ENCODE measurements around the gene ATP2A2. TPM values are rescaled to one million over a fixed set of nuclear protein-coding genes. Genes with fewer than 3 reads are reported as not detected.
"Not testable (repeated sequence)": the region's sequence is repeated elsewhere in the genome, so short reads cannot be mapped to it uniquely, and the experiment has no call there.

The ATP2A2 gene
- total and polyA plus RNA-seq, 4 donors, result 129 to 304 (median 263) TPM

GRCh38 chr12:110337912-110338710 lies 57.1 kb downstream of the ATP2A2 start:
- 96% methylated on average over 10 of the region's 11 CpGs for WGBS (ENCODE audit: insufficient coverage)

GRCh38 chr12:110338754-110339153 lies 57.7 kb downstream of the ATP2A2 start:
- Histone ChIP-seq H3K36me3 (ENCODE audit: control insufficient read depth, insufficient read depth, low read length) (peaks cover 79% of the 10 kb centered on the region), H3K9me3 (ENCODE audit: control insufficient read depth, insufficient read depth, low read length) (no peaks in the 10 kb centered on the region), H3K27ac (ENCODE audit: low read depth, low read length) (no peak overlapping the region), H3K4me3 (ENCODE audit: low read depth, low read length) (no peak overlapping the region), H3K27me3 (ENCODE audit: control insufficient read depth, insufficient read depth, low read length) (no peaks in the 10 kb centered on the region), H3K4me1 (ENCODE audit: control insufficient read depth, insufficient read depth, low read length) (no peaks in the 10 kb centered on the region)
- DNase-seq (ENCODE audit: low read depth in 4 of 6, low spot score in 6 of 6), result no peak
- WGBS (ENCODE audit: insufficient coverage), result 64% methylated on average over 2 of the region's 3 CpGs

More at GRCh38 chr12:110337912-110338710, 57.1 kb downstream of the ATP2A2 start:
- no peak for DNase-seq (ENCODE audit: low read depth in 4 of 6, low spot score in 6 of 6)
- H3K27ac ChIP-seq (ENCODE audit: low read depth, low read length), result no peak overlapping the region
- H3K27me3 ChIP-seq (ENCODE audit: control insufficient read depth, insufficient read depth, low read length), result no peaks in the 10 kb centered on the region
- no peaks in the 10 kb centered on the region for H3K4me1 ChIP-seq (ENCODE audit: control insufficient read depth, insufficient read depth, low read length)
- H3K9me3 ChIP-seq (ENCODE audit: control insufficient read depth, insufficient read depth, low read length), result no peaks in the 10 kb centered on the region
- no peak overlapping the region for H3K4me3 ChIP-seq (ENCODE audit: low read depth, low read length)
- H3K36me3 ChIP-seq (ENCODE audit: control insufficient read depth, insufficient read depth, low read length), result peaks cover 78% of the 10 kb centered on the region

GRCh38 chr12:110339184-110339952 lies 58.3 kb downstream of the ATP2A2 start:
- Histone ChIP-seq H3K27ac (ENCODE audit: low read depth, low read length) (no peak overlapping the region), H3K36me3 (ENCODE audit: control insufficient read depth, insufficient read depth, low read length) (peaks cover 80% of the 10 kb centered on the region), H3K9me3 (ENCODE audit: control insufficient read depth, insufficient read depth, low read length) (no peaks in the 10 kb centered on the region), H3K4me3 (ENCODE audit: low read depth, low read length) (no peak overlapping the region), H3K27me3 (ENCODE audit: control insufficient read depth, insufficient read depth, low read length) (no peaks in the 10 kb centered on the region), H3K4me1 (ENCODE audit: control insufficient read depth, insufficient read depth, low read length) (no peaks in the 10 kb centered on the region)
- 84% methylated on average over 3 of the region's 8 CpGs for WGBS (ENCODE audit: insufficient coverage)
- no peak for DNase-seq (ENCODE audit: low read depth in 4 of 6, low spot score in 6 of 6)

GRCh38 chr12:110340261-110340660 lies 59.2 kb downstream of the ATP2A2 start:
- not testable (repeated sequence) for H3K9me3 ChIP-seq (ENCODE audit: control insufficient read depth, insufficient read depth, low read length); H3K27ac ChIP-seq (ENCODE audit: low read depth, low read length); DNase-seq (ENCODE audit: low read depth in 4 of 6, low spot score in 6 of 6); H3K27me3 ChIP-seq (ENCODE audit: control insufficient read depth, insufficient read depth, low read length); H3K4me3 ChIP-seq (ENCODE audit: low read depth, low read length); H3K4me1 ChIP-seq (ENCODE audit: control insufficient read depth, insufficient read depth, low read length)
- WGBS (ENCODE audit: insufficient coverage), result 90% methylated on average over 5 of the region's 8 CpGs
- H3K36me3 ChIP-seq (ENCODE audit: control insufficient read depth, insufficient read depth, low read length), result peaks cover 80% of the 10 kb centered on the region

DNA sequence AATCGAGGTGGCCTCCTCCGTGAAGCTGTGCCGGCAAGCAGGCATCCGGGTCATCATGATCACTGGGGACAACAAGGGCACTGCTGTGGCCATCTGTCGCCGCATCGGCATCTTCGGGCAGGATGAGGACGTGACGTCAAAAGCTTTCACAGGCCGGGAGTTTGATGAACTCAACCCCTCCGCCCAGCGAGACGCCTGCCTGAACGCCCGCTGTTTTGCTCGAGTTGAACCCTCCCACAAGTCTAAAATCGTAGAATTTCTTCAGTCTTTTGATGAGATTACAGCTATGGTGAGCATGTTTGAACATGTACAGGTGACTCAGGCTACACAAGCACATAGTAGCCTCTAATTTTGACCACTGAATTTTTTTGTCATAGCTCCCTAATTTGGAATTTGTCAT lies 59.7 kb downstream of the ATP2A2 start:
- no peak overlapping the region for H3K4me3 ChIP-seq (ENCODE audit: low read depth, low read length)
- WGBS (ENCODE audit: insufficient coverage), result 89% methylated on average over 11 of the region's 18 CpGs
- no peaks in the 10 kb centered on the region for H3K9me3 ChIP-seq (ENCODE audit: control insufficient read depth, insufficient read depth, low read length)
- H3K36me3 ChIP-seq (ENCODE audit: control insufficient read depth, insufficient read depth, low read length), result peaks cover 80% of the 10 kb centered on the region
- H3K4me1 ChIP-seq (ENCODE audit: control insufficient read depth, insufficient read depth, low read length), result no peaks in the 10 kb centered on the region
- DNase-seq (ENCODE audit: low read depth in 4 of 6, low spot score in 6 of 6), result no peak
- no peaks in the 10 kb centered on the region for H3K27me3 ChIP-seq (ENCODE audit: control insufficient read depth, insufficient read depth, low read length)
- H3K27ac ChIP-seq (ENCODE audit: low read depth, low read length), result no peak overlapping the region

DNA sequence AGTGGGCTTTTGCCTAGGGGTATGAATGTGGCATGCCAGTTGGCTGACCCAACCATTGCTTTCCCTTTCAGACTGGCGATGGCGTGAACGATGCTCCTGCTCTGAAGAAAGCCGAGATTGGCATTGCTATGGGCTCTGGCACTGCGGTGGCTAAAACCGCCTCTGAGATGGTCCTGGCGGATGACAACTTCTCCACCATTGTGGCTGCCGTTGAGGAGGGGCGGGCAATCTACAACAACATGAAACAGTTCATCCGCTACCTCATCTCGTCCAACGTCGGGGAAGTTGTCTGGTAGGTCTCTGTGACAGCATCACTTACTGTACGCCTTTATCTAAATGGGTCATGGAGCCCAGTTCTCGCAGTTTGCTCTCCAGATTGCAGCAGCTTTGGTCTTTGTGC lies 61.1 kb downstream of the ATP2A2 start:
- Histone ChIP-seq H3K27me3 (ENCODE audit: control insufficient read depth, insufficient read depth, low read length) (no peaks in the 10 kb centered on the region), H3K4me3 (ENCODE audit: low read depth, low read length) (no peak overlapping the region), H3K4me1 (ENCODE audit: control insufficient read depth, insufficient read depth, low read length) (no peaks in the 10 kb centered on the region), H3K9me3 (ENCODE audit: control insufficient read depth, insufficient read depth, low read length) (no peaks in the 10 kb centered on the region), H3K36me3 (ENCODE audit: control insufficient read depth, insufficient read depth, low read length) (peaks cover 72% of the 10 kb centered on the region), H3K27ac (ENCODE audit: low read depth, low read length) (no peak overlapping the region)
- 89% methylated on average over 11 of the region's 15 CpGs for WGBS (ENCODE audit: insufficient coverage)
- no peak for DNase-seq (ENCODE audit: low read depth in 4 of 6, low spot score in 6 of 6)

- H3K4me1 ChIP-seq (ENCODE audit: control insufficient read depth, insufficient read depth, low read length), result no peaks in the 10 kb centered on the region
- H3K36me3 ChIP-seq (ENCODE audit: control insufficient read depth, insufficient read depth, low read length), result peaks cover 75% of the 10 kb centered on the region
- WGBS (ENCODE audit: insufficient coverage), result 69% methylated on average over 2 of the region's 5 CpGs
- H3K27me3 ChIP-seq (ENCODE audit: control insufficient read depth, insufficient read depth, low read length), result no peaks in the 10 kb centered on the region
- H3K9me3 ChIP-seq (ENCODE audit: control insufficient read depth, insufficient read depth, low read length), result no peaks in the 10 kb centered on the region
- no peak overlapping the region for H3K27ac ChIP-seq (ENCODE audit: low read depth, low read length)
- H3K4me3 ChIP-seq (ENCODE audit: low read depth, low read length), result no peak overlapping the region
- DNase-seq (ENCODE audit: low read depth in 4 of 6, low spot score in 6 of 6), result no peak
Measured at GRCh38 chr12:110343114-110343513, 62.1 kb downstream of the ATP2A2 start.

DNA sequence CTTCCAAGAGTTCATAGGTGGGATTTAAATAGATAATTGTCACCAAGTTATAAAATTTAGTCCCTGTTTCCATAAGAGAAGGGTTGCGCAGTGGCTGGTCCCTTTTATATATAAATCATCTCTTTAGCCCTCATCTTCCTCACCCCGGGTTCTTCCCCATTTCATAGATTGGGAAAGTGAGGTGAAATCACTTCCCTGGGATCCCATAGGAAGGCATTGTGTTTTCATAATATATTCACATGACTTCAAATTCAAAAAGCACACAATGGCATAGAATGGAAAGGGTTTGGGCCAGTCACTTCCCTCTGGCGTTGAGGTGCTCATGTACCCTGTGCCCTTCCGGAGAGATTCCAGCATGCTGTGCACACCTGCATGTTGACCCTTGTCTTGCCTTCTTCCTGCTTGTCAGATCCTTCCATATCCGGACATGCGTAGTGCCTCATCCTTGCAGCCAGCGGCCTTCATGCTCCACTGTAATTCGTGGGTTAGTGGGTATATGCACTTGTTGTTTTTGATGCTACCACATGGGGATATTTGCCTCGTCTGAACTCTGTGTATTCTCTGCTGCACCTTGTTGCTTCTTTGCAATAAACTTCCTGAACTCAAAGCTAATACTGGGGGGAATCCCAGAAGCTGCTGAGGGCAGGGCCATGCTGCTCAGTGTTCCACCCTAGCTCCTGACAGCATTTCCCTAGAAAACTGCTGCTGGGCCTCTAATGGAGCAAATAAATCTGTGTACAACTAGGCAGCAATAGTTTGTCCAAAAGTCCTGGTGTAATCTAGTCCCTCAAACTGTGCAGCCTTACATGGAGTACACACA lies 62.9 kb downstream of the ATP2A2 start:
- WGBS (ENCODE audit: insufficient coverage), result 100% methylated on average over 2 of the region's 9 CpGs
- no peaks in the 10 kb centered on the region for H3K9me3 ChIP-seq (ENCODE audit: control insufficient read depth, insufficient read depth, low read length)
- H3K27ac ChIP-seq (ENCODE audit: low read depth, low read length), result no peak overlapping the region
- H3K27me3 ChIP-seq (ENCODE audit: control insufficient read depth, insufficient read depth, low read length), result no peaks in the 10 kb centered on the region
- no peak for DNase-seq (ENCODE audit: low read depth in 4 of 6, low spot score in 6 of 6)
- H3K4me1 ChIP-seq (ENCODE audit: control insufficient read depth, insufficient read depth, low read length), result peaks cover 2% of the 10 kb centered on the region
- H3K4me3 ChIP-seq (ENCODE audit: low read depth, low read length), result no peak overlapping the region
- peaks cover 78% of the 10 kb centered on the region for H3K36me3 ChIP-seq (ENCODE audit: control insufficient read depth, insufficient read depth, low read length)

- Histone ChIP-seq H3K4me1 (ENCODE audit: control insufficient read depth, insufficient read depth, low read length) (peaks cover 9% of the 10 kb centered on the region), H3K36me3 (ENCODE audit: control insufficient read depth, insufficient read depth, low read length) (peaks cover 82% of the 10 kb centered on the region), H3K4me3 (ENCODE audit: low read depth, low read length) (no peak overlapping the region), H3K27me3 (ENCODE audit: control insufficient read depth, insufficient read depth, low read length) (no peaks in the 10 kb centered on the region), H3K9me3 (ENCODE audit: control insufficient read depth, insufficient read depth, low read length) (no peaks in the 10 kb centered on the region), H3K27ac (ENCODE audit: low read depth, low read length) (no peak overlapping the region)
- no peak for DNase-seq (ENCODE audit: low read depth in 4 of 6, low spot score in 6 of 6)
- WGBS (ENCODE audit: insufficient coverage), result 96% methylated on average over 10 of the region's 11 CpGs
Measured at GRCh38 chr12:110344657-110345056, 63.6 kb downstream of the ATP2A2 start.

Measured in spinal cord (tissue), 10 donors.